ENCODE data around the gene ACTC1. TPM values are rescaled to one million over a fixed set of nuclear protein-coding genes. Genes with fewer than 3 reads are reported as not detected.

ACTC1 gene
- over 10,000 TPM in 7 of 9 donors, 1,000 to 10,000 TPM in 2; 3,808 to 17,901 (median 12,860) TPM for total RNA-seq
- polyA plus RNA-seq: over 10,000 TPM in 1 of 2 donors, 1,000 to 10,000 TPM in 1; 1,898 to 12,542 TPM
- long read RNA-seq, donor 1, transcript ACTC1-201 (7 exons, 3,694 nt): major isoform, 8,907 of 13,458 reads
- long read RNA-seq, donor 1, transcript ACTC1-206 (6 exons, 1,396 nt): minor isoform, 16 of 13,458 reads
- long read RNA-seq, donor 1, partial matches to known transcripts: 4,034 of 13,458 reads
- long read RNA-seq, donor 1, other reads (novel, unspliced or antisense): 498 of 13,458 reads
- long read RNA-seq, donor 2, transcript ACTC1-206 (6 exons, 1,396 nt): minor isoform, 37 of 29,328 reads
- long read RNA-seq, donor 2, transcript ACTC1-201 (7 exons, 3,694 nt): major isoform, 22,568 of 29,328 reads
- long read RNA-seq, donor 2, partial matches to known transcripts: 6,493 of 29,328 reads
- long read RNA-seq, donor 2, other reads (novel, unspliced or antisense): 226 of 29,328 reads
- long read RNA-seq, donor 3, transcript ACTC1-201 (7 exons, 3,694 nt): major isoform, 3,995 of 6,169 reads
- long read RNA-seq, donor 3, transcript ACTC1-206 (6 exons, 1,396 nt): minor isoform, 12 of 6,169 reads
- long read RNA-seq, donor 3, partial matches to known transcripts: 2,092 of 6,169 reads
- long read RNA-seq, donor 3, other reads (novel, unspliced or antisense): 70 of 6,169 reads

GRCh38 chr15:34795267-34796081 is at the start of gene ACTC1:
Gene ACTC1, minus strand, starts transcription at chr15:34795549. Its CDS starts 741 bp downstream, at chr15:34794808.
- Histone ChIP-seq H3K4me1 (peaks cover 0 to 43% (median 17%) of the 10 kb centered on the region in 12 donors), H3K27me3 (peaks cover 0 to 44% (median 5%) of the 10 kb centered on the region in 9 donors), H3K27ac (peak within 1 kb of the TSS; percentile 69 to 96 (median 93)), H3K9me3 (no peaks in the 10 kb centered on the region), H3K36me3 (peaks cover 0 to 38% (median 22%) of the 10 kb centered on the region in 9 donors), H3K4me3 (peak within 1 kb of the TSS; percentile 43 to 84 (median 61))
- 2 to 5% (median 5%) methylated on average over 38 to 44 of the region's 44 CpGs for WGBS, 4 donors
- DNase-seq: peak; percentile 76 to 94 (median 83)
- intact Hi-C loops (cut with DNase I): loop anchor here in 5 of 10 donors (2.0 to 10.0 kb wide), 6 partner anchors 52 to 81 kb away; no protein-coding TSS in a partner anchor
- ATAC-seq: peak; percentile 29 to 61 (median 58)
- peak in 1 of 2 donors; percentile 86 for TF ChIP-seq POLR2A (IDR thresholded peaks at IDR 0.05)
- peak in 1 of 12 donors; percentile 12 for TF ChIP-seq CTCF (IDR thresholded peaks at IDR 0.05)

GRCh38 chr15:34841262-34841725 is 45.9 kb upstream of the ACTC1 start:
- DNase-seq (no peak), ATAC-seq (peak in 3 of 4 donors; percentile 51 to 74 (median 72))
- Histone ChIP-seq H3K27ac (no peak overlapping the region), H3K9me3 (no peaks in the 10 kb centered on the region), H3K27me3 (no peaks in the 10 kb centered on the region), H3K4me1 (peaks cover 0 to 10% (median 0%) of the 10 kb centered on the region in 12 donors), H3K36me3 (no peaks in the 10 kb centered on the region), H3K4me3 (no peak overlapping the region)
- TF ChIP-seq POLR2A (IDR thresholded peaks at IDR 0.05) (no peak), CTCF (IDR thresholded peaks at IDR 0.05) (no peak)
- intact Hi-C loops (cut with DNase I): no loop called here

GRCh38 chr15:34838282-34838681 is 42.9 kb upstream of the ACTC1 start:
- Histone ChIP-seq H3K9me3 (peaks cover 0 to 19% (median 3%) of the 10 kb centered on the region in 12 donors), H3K4me1 (peaks cover 0 to 10% (median 0%) of the 10 kb centered on the region in 12 donors), H3K27me3 (no peaks in the 10 kb centered on the region), H3K27ac (no peak overlapping the region), H3K4me3 (no peak overlapping the region), H3K36me3 (no peaks in the 10 kb centered on the region)
- no peak for TF ChIP-seq POLR2A (IDR thresholded peaks at IDR 0.05)
- TF ChIP-seq CTCF (IDR thresholded peaks at IDR 0.05): no peak
- WGBS, 4 donors: 94 to 95% (median 95%) methylated on average over 3 of the region's 3 CpGs
- no peak for ATAC-seq
- no peak for DNase-seq
- intact Hi-C loops (cut with DNase I): no loop called here
